GM13977 (cell line): ENCODE measurements around the gene TNFRSF4.

Source experiments
- DNase-seq: peaks from one replicate; pipeline ENCODE4 v3.0.0; 2012; ENCODE audit warnings: low spot score
- in situ Hi-C: fragments of 300-500 bp; cut with MboI; formaldehyde crosslinking; loops from one replicate; pipeline ENCODE4 v1.12.0; 2022; ENCODE audit warnings: low sequenced_read_pairs, low pct_unique_long_range_greater_than_20kb, mixed read lengths, inconsistent platforms; ENCODE audit not compliant: unreplicated experiment
- TF ChIP-seq, protein P1 (sequence below): IDR thresholded peaks from 2 replicates; pipeline ENCODE4 v1.5.1; 2012; ENCODE audit warnings: mild to moderate bottlenecking, control low read depth; ENCODE audit not compliant: insufficient read depth; ENCODE audit errors: extremely low read depth, missing control alignments

Gene TNFRSF4

DNA sequence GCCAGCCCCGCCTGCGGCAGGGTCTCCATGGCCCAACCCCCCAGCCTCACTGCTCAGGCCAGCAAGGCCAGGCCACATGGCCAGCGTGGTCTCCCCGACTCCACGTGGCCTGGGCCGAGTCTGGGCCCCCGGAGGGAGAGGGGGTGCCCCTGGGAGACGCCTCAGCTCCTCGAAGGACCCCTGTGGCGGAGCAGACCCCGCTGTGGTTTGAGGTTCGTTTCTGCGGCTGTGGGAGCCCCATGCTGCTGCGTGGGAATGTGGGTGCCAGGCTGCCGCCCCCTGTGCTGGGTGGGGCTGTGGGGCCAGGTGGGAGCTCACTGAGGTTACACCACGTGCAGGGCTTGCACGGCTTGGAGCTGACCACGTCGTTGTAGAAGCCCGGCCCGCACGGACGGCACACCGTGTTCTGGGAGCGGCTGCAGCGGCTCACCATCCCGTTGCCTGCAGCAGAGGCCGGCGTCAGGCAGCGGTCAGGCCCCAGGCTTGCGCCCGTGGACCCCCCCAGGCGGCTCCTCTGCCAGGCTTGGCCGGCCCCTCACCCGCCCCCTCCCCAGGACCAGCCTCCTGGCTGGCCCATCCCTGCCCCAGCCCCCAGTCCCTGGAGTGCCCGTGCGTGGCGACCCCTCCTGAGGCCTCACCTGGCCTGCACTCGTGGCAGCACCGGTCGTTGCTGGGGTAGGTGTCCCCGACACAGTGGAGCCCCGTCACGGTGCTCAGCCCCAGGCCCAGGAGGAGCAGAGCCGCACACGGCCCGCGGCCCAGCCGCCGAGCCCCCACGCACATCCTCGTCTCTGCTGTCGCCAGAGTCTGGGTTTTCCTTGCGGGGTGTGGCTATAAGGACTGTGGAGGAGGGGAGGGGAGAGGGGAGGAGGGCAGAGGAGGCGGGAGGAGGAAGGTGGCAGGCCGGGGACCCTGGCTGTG lies at the start of gene TNFRSF4:
TSS of gene TNFRSF4 (minus strand) at position 809 of the 921 bp plus-strand sequence. CDS start at position 783, 26 bp downstream.
- no peak for DNase-seq
- in situ Hi-C loops, result no loop called here
- TF ChIP-seq, protein P1, sequence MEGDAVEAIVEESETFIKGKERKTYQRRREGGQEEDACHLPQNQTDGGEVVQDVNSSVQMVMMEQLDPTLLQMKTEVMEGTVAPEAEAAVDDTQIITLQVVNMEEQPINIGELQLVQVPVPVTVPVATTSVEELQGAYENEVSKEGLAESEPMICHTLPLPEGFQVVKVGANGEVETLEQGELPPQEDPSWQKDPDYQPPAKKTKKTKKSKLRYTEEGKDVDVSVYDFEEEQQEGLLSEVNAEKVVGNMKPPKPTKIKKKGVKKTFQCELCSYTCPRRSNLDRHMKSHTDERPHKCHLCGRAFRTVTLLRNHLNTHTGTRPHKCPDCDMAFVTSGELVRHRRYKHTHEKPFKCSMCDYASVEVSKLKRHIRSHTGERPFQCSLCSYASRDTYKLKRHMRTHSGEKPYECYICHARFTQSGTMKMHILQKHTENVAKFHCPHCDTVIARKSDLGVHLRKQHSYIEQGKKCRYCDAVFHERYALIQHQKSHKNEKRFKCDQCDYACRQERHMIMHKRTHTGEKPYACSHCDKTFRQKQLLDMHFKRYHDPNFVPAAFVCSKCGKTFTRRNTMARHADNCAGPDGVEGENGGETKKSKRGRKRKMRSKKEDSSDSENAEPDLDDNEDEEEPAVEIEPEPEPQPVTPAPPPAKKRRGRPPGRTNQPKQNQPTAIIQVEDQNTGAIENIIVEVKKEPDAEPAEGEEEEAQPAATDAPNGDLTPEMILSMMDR, result no peak

DNA sequence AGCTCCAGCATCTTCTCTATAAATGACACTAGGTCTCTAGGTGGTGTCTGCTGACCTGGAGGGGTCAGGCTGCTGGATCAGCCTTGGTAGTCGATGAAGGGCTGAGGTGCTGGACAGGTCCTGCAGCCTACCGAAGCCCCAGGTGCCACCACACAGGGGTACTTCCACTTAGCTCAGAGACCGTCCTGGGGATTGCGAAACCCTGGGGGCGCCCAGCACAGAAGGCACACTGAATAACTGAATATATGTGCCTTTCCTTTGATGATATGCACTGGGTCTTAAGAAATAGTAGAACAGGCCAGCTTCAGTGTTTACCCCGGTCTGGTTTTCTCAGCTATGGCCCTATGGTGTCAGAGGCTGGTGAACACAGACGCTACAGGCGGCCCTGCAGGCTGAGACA lies 48.8 kb upstream of the TNFRSF4 start:
- DNase-seq, result no peak
- TF ChIP-seq, protein P1, result no peak
- in situ Hi-C loops, result no loop called here

DNA sequence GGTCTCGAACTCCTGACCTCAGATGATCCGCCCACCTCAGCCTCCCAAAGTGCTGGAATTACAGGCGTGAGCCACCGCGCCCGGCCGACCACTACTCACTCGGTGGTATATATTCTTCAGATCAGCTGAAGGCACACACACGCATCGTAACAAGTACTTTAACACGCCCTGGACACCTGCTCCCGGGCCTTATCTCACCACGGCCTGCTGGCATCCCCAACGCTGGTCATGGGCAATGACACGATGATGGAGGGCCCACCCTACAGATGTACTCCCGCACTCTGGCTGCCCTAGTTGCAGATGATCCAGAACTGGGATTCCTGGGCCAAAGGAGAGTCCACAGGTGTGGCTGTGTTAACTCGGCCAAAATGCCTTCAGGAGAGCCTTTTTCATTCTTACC lies 48.1 kb upstream of the TNFRSF4 start:
- TF ChIP-seq, protein P1, result no peak
- in situ Hi-C loops, result no loop called here
- no peak for DNase-seq

DNA sequence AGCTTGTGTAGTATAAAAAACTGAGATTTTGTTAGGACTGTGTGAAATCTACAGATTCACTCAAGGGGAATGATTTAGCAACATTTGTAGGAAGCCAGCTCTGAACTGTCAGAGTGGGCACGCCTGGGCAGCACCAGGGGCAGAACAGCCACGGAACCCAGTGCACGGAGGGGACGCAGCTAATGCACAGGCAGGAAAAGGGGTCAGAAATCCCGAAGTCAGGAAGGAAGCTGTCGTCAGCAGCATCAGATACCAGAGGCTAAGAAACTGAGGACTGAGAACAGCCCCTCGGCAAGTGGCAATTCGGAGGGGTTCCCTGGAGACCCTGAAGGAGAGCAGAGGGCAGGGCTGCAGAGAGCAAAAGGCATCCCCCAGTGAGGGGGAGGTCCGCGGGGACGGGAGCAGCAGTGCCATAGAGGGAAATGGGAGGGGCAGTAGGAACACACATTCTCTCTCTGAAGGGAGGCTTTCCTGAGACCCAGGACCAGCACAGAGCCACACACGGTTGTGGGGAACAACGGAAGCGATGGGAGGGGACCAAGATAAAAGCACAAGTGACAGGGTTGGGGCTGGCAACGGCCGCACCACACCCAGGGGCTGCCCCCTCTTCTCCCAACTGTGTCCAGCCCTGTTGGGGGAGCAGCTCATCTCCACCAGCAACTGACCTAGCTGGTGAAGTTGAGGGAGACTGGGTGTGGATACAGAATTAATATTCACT lies 47.0 kb upstream of the TNFRSF4 start:
- in situ Hi-C loops, result no loop called here
- TF ChIP-seq, protein P1, result no peak
- DNase-seq, result no peak

DNA sequence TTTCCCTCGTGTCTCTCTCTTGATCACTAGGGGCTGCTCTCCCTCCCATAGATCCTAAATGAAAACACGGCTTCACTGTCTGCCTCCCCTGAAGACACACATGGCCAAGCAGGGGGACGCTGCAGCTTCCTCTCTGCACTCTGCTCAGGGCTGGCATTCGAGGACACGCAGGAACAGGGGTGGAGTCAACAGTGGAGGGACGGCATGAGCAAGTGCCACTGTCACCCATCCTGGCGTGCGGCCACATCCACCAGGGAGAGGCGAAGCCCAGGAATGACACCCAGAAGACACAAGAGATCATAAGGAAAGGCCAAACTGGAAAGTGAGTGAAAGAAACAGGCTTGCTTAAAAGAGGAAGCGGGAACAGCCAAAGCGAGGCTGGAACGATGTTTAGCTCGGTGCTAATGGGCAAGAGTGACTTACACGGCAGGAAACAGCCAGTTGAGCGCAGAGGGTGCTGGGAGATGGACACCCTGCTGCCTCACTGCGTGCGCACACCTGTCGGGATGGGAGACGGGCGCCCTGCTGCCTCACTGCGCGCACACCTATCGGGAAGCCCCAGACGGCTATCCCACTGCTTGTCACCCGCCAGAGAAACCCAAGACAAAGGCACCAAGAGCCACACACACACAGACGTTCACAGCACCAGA lies 46.1 kb upstream of the TNFRSF4 start:
- TF ChIP-seq, protein P1, result no peak
- DNase-seq, result no peak
- in situ Hi-C loops, result no loop called here

DNA sequence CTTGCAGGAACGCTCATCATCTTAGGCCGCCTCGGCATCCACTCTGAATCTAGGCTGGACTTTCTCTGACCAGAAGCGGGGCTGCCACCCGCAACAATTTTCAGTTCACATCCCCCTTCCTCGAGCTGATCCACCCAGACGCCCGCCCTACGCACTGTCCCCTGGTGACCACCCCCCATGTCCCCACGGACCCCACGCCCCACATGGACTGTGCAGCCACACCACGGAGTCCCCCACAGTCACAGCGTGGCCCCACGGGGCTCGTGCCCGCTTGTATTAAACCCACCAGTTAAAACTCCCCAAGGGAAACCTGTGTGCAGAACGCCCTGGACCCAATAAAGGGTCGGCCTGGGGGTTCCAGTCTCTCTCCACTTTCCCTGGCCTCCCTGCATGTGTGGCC lies 45.6 kb upstream of the TNFRSF4 start:
- DNase-seq, result no peak
- TF ChIP-seq, protein P1, result no peak
- in situ Hi-C loops, result no loop called here
